Skin epidermis (tissue), 12 donors: ENCODE measurements around the gene SAYSD1.
"Not testable (repeated sequence)": the region's sequence is repeated elsewhere in the genome, so short reads cannot be mapped to it uniquely, and the experiment has no call there.

Experiments used
- H3K27ac ChIP-seq, 21 experiments: fragments of 200-600 bp; sonication (generic) in 11 of 21; one replicate each; pipeline ENCODE4 v1.5.0; 2020; ENCODE audit warnings: mild to moderate bottlenecking in 3 of 21, inconsistent platforms in 2 of 21, moderate library complexity in 2 of 21
- H3K4me3 ChIP-seq, 7 experiments: fragments of 200-600 bp; sonication (generic) in 2 of 7; one replicate each; pipeline ENCODE4 v1.5.0; 2020; ENCODE audit warnings: inconsistent platforms in 2 of 7, mild to moderate bottlenecking in 2 of 7, moderate library complexity in 1 of 7

SAYSD1 gene, protein sequence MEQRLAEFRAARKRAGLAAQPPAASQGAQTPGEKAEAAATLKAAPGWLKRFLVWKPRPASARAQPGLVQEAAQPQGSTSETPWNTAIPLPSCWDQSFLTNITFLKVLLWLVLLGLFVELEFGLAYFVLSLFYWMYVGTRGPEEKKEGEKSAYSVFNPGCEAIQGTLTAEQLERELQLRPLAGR

DNA sequence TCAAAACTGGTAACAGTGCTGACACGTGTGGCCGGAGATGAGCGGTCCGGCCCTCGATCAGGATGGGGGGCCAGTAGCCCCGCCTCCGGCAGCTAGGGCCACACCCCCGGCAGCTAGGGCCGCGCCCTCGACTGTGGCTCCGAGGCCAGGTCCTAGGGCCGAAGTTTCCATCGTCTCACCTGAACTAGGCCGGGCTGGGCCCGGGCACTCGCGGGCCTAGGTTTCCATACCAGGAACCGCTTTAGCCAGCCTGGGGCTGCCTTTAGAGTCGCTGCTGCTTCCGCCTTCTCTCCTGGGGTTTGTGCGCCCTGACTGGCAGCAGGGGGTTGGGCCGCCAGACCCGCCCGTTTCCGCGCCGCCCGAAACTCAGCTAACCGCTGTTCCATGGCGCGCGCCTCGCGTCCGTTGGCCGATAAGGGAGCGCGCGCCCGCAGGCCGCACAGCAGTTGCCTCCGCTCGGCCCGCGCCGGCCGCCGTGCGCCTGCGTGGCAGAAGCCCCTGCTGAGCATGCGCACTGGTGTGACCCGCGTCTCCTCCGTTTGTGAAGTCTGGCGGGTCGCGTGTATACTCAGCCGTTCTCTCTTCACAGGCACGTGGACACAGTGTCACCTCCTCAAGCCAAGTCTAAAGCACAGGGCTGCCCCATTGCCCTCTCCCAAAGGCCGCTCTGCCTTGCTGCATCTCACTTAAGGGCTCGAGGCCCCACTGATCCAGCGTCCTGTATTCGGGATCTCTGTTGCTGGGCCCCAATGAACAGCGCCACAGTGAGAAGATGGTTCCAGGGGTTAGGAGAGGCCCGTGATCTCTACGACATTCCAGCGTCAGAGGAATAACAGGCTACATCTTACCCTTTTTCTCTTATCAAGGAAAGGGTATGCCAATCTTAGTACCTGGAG, at the start of gene SAYSD1:
Gene SAYSD1, minus strand, starts transcription at position 483 of the 896 bp plus-strand sequence. Its CDS starts 97 bp downstream, at position 386.
- peak within 1 kb of the TSS; percentile 83 to 99 (median 94) for H3K27ac ChIP-seq
- peak within 1 kb of the TSS; percentile 57 to 80 (median 69) for H3K4me3 ChIP-seq

DNA sequence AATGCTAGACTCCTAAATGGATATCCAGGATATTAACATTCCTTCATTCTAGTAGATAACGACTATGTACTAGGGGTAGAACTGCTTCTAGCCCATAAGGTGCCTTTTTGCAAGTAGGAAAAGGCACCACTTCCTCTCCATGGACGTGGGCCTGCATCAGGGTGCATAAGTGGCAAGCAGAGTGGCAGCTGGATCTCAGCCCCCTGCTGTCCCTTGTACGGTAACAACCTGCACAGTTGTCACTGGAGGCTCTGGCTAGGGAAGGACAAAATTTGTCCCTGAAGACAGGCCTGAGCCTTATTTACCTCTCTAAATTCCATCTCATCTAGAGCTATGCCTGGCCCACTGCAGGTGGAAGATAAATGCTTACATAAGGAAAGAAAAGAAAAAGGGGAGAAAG, 42.5 kb upstream of the SAYSD1 start:
- Histone ChIP-seq H3K4me3 (no peak overlapping the region), H3K27ac (no peak overlapping the region)

DNA sequence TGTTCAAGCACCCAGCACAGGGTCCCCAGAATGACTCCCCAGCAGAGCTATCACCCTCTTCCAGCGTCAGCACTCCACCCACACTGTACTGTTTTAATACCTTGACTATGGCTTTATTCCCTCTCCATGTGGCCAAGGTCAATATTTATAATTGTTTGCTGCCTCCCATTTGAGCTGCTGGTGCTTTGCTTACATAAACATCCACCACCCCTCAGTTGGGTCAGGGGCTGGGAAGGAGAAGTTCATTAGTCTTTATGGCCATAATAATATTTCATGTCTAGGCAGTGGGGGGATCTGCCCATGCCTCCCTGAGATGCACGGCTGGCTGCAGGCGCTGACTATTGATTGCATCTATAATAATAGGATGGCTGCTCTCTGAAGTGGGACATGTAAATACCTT, 41.8 kb upstream of the SAYSD1 start:
- H3K4me3 ChIP-seq: no peak overlapping the region
- no peak overlapping the region for H3K27ac ChIP-seq

DNA sequence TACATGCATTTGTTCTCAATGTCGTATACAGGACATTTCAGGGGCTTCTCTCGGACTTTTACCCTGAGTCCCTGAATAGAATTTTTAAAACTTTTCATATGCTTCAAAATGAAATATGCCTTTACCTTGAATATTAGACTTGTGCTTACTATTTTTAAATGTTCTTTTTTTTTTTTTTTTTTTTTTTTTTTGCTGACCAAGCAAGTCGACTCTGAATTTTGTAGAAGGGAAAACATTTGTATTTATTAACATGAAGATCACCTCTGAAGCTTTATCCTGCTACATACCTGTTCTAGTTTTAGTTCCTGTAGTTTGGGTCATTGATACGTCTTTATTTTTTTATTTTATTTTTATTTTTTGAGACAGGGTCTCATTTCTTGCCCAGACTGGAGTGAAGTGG, 39.7 kb upstream of the SAYSD1 start:
- H3K27ac ChIP-seq: no peak overlapping the region
- no peak overlapping the region for H3K4me3 ChIP-seq

DNA sequence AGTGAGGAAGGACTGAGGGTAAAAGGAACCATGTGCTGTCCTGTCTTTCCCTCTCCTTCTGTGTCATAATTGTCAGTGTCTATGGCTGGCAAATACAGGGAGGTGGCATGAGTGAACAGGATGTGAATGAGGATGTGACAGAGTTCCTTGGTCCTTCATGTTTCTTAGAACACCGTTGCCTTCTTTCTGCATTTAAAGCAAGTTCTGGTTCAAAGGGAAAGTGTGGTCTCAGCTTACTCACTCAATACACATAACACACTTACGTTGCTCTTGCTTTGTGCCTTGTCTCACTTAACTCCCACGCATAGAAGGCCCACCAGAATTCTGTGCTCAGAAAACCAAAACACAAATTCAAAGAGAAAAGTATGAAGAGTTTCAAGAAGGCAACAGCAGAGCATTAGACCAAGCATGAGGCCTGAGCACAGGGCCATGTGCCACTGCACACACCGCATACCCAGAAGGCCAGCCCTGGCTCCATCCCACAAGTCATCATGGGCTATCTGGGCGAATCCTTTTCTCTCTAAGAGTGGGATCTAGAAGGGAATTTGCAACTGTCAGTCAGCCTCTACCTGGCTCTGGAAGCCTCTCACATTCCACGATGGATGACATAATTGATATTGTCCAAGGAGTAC, 38.9 kb upstream of the SAYSD1 start:
- Histone ChIP-seq H3K4me3 (no peak overlapping the region), H3K27ac (no peak overlapping the region)

DNA sequence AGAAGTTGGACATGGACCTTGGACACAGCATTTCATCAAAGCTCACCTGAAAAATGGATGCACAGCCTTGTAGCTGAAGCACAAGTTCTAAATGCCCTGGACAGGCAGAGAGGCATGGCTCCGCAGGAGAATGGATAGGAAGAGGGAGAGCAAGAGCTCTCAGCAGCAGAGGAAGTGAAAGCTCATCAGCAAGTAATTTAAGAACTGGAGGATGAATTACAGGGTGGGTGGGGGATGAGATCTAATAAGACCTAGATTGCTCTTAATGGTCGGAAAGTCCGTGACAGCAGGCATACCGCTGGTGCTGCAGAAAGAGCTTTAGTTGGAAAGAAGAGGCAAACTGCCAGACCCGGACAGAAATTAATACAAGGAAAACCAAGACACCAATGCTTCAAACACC, 37.3 kb upstream of the SAYSD1 start:
- H3K4me3 ChIP-seq: no peak overlapping the region

DNA sequence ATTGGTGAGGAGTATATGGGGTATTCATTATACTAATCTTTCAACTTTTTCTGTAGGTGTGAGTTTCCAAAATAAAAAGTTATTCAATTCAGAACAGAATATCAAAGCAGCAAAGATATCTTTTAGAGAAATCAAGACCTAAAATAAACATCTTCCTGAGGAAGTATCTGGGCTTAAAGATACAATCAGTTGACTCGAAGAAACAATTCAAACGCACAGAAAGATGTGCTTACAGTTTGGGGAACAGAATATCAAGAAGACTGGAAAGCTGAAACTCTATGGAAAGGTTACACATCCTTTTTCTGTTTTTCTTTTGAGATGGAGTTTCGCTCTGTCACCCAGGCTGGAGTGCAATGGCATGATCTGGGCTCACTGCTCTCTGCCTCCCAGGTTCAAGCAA, 36.2 kb upstream of the SAYSD1 start:
- Histone ChIP-seq H3K27ac (peak overlapping the region in 1 of 21 experiments; percentile 31), H3K4me3 (no peak overlapping the region)

More for the DNA sequence above, 37.3 kb upstream of the SAYSD1 start:
- peak overlapping the region in 1 of 21 experiments; percentile 31 for H3K27ac ChIP-seq

DNA sequence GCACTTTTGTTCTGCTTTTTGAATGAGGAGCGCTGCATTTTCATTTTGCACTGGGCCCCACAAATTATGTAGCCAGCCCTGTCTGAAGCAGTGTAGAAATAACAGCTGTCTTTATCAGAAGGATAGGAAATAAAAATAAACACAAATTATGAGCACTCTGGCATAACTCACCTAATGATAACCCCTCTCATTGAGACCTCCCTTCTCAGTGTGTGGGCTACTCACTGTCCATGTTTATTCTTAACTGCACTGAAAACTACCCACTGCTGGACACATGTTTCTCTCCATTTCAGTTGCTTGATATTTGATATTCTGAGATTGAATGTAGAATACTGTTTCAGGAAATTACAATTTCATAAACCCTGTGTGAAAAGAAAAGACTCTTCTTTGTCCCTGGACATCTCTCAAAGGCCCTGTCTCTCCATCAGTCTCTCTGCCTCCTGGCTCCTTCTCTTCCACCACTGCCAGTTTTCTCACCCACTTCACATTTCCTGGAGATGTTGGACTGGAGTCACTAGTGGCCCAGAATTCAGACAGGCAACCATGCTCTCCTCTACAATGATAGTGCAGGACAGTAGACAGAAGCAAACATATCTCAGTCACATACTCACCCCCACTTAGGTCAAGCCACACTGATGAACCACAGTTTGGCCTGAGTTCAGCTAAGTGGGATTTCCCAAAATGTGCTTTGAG, 29.6 kb upstream of the SAYSD1 start:
- H3K27ac ChIP-seq: peak overlapping the region in 3 of 21 experiments; percentile 33 to 65 (median 56)
- H3K4me3 ChIP-seq: no peak overlapping the region

DNA sequence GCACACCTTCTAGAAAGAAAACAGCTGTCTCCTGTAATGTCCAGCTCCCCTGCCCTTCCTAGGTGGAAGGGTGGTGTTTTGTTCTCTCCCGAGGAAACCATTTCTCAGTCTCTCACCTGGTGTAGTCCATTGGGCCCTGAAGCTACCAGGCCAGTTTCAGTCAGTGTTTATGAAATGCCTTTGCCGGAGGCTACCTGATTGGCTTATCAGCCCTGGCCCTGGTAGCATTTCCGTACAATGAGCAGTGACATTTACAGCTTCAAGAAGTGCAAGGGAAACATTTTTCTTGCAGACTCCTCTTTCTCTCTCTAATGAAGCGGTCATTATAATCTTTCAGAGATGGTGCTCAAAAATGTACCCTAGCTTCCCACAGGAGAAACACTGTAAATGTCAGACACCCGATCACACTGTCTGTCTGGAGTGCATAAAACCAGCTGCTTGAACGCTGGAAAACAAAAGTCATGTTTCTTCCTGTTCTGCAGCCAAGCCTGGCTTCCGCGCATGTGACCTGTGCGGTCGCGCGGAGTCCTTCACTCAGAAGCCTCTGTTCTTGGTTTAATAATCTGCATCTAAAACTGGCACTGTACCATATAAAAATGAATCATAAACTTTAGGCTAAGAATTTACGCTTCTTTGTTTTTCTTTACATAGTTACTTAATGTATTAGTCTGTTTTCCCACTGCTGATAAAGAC, 28.4 kb upstream of the SAYSD1 start:
- peak overlapping the region in 7 of 21 experiments; percentile 7 to 75 (median 34) for H3K27ac ChIP-seq
- no peak overlapping the region for H3K4me3 ChIP-seq

DNA sequence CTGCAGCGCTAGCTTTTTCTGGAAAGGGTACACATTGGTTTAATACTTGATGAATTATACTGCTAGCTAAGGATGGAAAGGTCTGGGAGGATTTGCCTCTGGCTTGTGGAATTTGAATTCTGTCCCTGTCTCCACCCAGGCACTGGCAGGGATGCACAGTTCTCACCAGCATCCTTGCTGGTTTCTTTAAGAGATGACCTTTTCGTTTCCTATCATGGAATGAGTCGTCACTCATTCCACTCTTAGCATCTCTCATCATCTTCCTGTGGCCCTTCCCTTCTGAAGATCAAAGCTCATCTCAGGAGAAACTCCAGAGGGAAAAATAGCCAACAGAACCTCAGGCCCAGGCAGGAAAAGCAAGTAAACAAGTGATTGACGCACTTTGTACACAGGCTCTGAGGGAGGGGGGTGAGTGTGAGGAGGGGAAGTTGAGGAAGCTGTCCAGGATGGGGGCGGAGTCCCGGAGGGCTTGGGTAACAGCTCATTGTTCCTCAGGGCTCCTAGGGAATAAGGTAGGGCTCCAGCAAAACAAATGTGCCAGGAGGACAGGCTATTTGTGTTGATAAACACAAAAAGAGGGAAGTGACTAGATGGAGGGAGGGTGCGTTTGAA, 25.7 kb upstream of the SAYSD1 start:
- Histone ChIP-seq H3K27ac (peak overlapping the region in 1 of 21 experiments; percentile 58), H3K4me3 (no peak overlapping the region)

DNA sequence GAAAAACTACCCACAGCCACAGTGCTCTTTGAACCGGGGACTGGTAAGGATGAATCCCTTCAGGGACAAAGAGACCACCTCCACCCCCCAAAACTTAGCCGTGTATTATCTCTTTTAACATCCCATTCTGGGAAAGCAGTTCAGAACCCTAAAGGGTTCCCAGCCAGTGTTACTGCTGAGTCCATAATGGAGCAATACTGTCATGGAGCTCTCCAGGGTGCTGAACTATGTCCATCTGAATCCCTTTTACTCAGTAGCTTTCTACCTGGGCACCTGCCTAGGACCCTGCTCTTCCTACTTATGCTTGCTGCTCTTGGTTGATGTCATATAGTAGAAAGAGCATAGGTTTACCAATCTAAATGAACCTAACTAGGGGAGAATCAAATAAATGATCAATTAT, 22.3 kb upstream of the SAYSD1 start:
- H3K4me3 ChIP-seq: no peak overlapping the region
- no peak overlapping the region for H3K27ac ChIP-seq

DNA sequence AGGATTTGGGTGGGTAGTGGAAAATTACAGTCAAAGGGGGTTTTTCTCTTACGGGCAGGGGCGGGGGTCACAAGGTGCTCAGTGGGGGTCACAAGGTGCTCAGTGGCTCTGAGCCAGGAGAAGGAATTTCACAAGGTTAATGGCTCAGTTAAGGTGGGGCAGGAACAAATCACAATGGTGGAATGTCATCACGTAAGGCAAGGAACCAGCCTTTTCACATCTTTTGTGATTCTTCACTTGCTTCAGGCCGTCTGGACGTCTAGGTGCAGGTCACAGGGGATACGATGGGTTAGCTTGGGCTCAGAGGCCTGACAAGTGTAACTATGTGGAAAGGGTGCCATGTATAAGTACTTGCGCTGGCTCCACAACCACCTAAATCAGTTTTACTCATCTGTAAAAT, 21.2 kb upstream of the SAYSD1 start:
- H3K4me3 ChIP-seq, H3K27ac ChIP-seq: not testable (repeated sequence)

DNA sequence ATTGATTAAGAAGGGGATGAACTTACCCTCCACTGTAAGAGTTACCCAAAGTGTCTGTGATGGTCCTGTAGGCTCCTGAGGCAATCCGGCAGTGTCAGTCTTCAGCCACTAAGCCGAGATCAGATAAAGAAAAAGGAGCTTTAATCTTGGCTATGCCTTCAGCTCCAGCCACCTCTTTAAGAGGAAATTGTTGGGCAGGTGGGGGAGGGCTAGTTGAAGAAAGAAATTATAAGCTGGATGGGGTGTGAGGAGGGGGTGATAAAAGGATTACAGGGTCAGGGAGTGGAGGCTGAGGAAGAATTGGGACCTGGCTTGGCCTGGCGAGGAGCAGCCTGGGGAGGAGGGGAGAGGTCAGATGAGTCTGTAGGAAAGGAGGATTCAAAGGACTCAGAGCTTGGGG, 19.8 kb upstream of the SAYSD1 start:
- H3K4me3 ChIP-seq, H3K27ac ChIP-seq: not testable (repeated sequence)

DNA sequence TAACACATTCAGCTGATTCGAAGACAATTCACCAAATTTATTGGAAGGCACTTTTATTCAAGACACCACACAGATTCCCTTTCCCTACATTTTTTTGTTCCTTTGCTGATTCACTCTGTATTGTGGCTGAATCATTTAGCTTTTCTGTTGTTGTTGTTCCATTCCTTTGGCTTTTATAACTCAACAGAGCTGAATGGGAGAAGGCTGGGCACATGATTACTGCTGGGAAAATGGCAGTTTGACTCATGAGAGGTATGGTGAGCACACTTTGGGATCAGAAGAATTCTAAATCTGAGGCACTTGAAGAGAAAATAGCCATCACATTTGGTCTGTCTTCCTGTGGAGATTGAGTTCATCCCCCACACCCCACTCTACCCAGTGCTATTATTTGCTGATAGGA, 15.7 kb upstream of the SAYSD1 start:
- H3K27ac ChIP-seq: no peak overlapping the region
- no peak overlapping the region for H3K4me3 ChIP-seq

DNA sequence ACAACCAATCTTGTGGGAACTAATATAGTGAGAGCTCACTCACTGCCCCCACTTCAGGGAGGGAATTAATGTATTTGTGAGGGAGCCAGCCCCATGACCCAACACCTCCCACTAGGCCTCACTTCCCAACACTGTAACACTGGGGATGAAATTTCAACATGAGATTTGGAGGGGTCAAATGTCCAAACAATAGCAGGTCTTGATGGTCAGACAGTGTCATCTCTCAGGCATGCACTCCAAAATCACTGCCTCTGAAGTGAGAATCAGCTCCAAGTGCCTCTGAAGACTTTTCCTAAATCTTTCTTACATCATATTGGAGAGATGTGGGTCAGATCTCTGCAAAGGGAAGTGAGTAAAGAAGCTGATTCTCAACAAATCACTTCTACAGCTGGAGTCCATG, 13.8 kb upstream of the SAYSD1 start:
- Histone ChIP-seq H3K4me3 (no peak overlapping the region), H3K27ac (no peak overlapping the region)

DNA sequence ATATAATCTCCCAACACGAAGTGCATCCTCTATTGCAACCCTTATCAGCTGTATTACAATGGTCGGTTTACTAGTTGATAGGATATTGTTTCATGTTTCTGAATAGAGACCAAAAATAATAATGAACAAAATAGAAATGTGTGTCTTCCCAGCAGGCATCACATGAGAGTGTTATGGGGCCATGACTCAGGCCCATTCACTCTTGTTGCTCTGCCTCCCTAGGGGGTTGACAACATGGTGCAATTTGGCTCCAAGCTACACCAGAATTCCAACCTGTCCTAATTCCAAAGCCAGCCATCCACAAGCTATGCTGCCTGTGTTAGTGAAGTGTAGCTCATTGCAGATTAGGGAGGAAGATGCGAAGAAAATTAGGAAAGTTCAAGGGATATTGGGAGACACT, 13.1 kb upstream of the SAYSD1 start:
- no peak overlapping the region for H3K27ac ChIP-seq
- H3K4me3 ChIP-seq: no peak overlapping the region

DNA sequence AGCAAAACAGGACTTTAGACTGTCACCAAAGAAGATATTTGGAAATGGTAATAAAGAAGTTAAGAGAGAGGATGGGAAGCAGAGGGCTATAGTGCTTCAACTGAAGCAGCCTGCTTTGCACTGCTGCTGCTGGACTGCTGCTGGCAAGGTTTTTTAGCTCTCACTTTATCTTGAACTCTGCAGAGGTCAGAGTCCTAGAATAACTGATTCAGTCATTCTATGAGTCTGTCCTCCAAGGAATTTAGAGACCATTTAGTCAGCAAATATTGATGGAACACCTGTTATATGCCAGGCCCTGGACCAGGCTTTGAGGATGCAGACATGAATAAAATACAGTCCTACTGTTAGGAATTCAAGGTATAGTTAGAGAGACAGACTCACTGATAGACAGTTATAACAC, 9.1 kb upstream of the SAYSD1 start:
- H3K27ac ChIP-seq: no peak overlapping the region

DNA sequence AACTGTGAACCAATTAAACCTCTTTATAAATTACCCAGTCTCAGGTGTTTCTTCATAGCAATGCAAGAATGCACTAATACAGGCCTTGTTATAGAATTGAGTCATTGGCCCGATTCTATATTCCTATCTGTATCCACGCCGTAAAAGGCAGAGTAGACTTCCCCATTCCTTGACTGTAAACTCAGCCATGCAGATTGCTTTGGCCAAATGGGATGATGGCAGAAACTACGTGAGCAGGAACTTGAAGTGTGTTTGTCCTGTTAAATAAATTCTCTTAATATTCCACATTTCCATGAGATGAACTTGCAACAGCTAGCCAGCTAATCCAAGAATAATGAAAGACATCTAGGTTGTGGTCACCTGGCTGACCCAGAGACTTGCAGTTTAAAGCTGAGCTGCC, 3.9 kb upstream of the SAYSD1 start:
- Histone ChIP-seq H3K27ac (no peak overlapping the region), H3K4me3 (no peak overlapping the region)

More for the DNA sequence above, 9.1 kb upstream of the SAYSD1 start:
- H3K4me3 ChIP-seq: no peak overlapping the region

DNA sequence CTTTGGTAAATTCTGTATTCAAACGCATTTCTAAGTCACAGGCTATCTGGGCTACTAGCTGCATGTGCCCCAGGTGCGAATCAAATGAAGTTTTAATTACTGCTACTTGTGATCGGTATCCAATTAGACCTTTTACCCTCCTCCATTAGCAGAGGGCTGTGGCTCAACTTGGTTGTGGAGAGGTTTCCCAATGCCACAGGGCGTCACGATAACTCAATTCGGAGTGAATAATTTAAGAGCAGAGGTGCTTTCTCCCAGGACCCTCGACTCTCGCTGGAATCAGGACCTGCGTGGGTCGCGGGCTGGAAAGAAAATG, 640 bp downstream of the SAYSD1 start:
- Histone ChIP-seq H3K4me3 (peak overlapping the region; percentile 57 to 80 (median 69)), H3K27ac (peak overlapping the region; percentile 83 to 99 (median 94))
